A673 (cell line): ENCODE measurements around the gene NFXL1. TPM values are rescaled to one million over a fixed set of nuclear protein-coding genes. Genes with fewer than 3 reads are reported as not detected.

Source experiments
- BruUV-seq: library from RNA; stranded (reverse); fragments of 400-500 nt; replicated peaks from 2 replicates; lab custom pipeline; 2021; lab: Mats Ljungman, UMichigan
- CTCF ChIA-PET: fragments of 300-600 bp; sonication (Branson Sonifier 250); formaldehyde crosslinking; loops from one replicate; lab custom pipeline; 2022; ENCODE audit warnings: antibody characterized with exemption; lab: Charles Lee
- POLR2A ChIA-PET: fragments of 300-600 bp; sonication (Branson Sonifier 250); formaldehyde crosslinking; loops from one replicate; lab custom pipeline; 2022; ENCODE audit warnings: antibody characterized with exemption; ENCODE audit not compliant: low non-redundant PET; lab: Charles Lee
- DNase-seq: peaks from one replicate; pipeline ENCODE4 v3.0.0-alpha.2; 2015; ENCODE audit warnings: low spot score
- H3K27ac ChIP-seq: fragments of 200-600 bp; sonication (generic); 2 replicates; pipeline ENCODE4 v1.5.1; 2016; ENCODE audit warnings: mixed run types, low read depth, mild to moderate bottlenecking, mixed read lengths, antibody characterized with exemption, low read length; ENCODE audit not compliant: poor library complexity, severe bottlenecking
- H3K27me3 ChIP-seq: fragments of 200-600 bp; sonication (generic); replicated peaks from 2 replicates; pipeline ENCODE4 v1.6.1; 2017; ENCODE audit warnings: mixed run types, low read depth, mild to moderate bottlenecking, mixed read lengths, antibody characterized with exemption, low read length; ENCODE audit not compliant: insufficient read depth, poor library complexity
- H3K36me3 ChIP-seq: fragments of 200-600 bp; sonication (generic); 2 replicates; pipeline ENCODE4 v1.6.1; 2016; ENCODE audit warnings: mixed run types, mild to moderate bottlenecking, mixed read lengths, antibody characterized with exemption, low read length; ENCODE audit not compliant: insufficient read depth, poor library complexity, severe bottlenecking
- H3K4me1 ChIP-seq: fragments of 200-600 bp; sonication (generic); 2 replicates; pipeline ENCODE4 v1.6.1; 2017; ENCODE audit warnings: mixed run types, mild to moderate bottlenecking, mixed read lengths, antibody characterized with exemption, low read length; ENCODE audit not compliant: insufficient read depth, poor library complexity, severe bottlenecking
- H3K4me3 ChIP-seq: fragments of 200-600 bp; sonication (generic); 2 replicates; pipeline ENCODE4 v1.5.1; 2016; ENCODE audit warnings: low read depth, mixed run types, mild to moderate bottlenecking, mixed read lengths, low read length; ENCODE audit not compliant: poor library complexity, severe bottlenecking
- H3K9me3 ChIP-seq: fragments of 200-600 bp; sonication (generic); 2 replicates; pipeline ENCODE4 v1.6.1; 2016; ENCODE audit warnings: mixed run types, low read depth, mild to moderate bottlenecking, mixed read lengths, antibody characterized with exemption, low read length; ENCODE audit not compliant: poor library complexity, severe bottlenecking
- EZH2 ChIP-seq: fragments of 200-600 bp; sonication (generic); IDR thresholded peaks from 2 replicates; pipeline ENCODE4 v1.6.1; 2017; ENCODE audit warnings: borderline replicate concordance, low read depth, mild to moderate bottlenecking, mixed read lengths, antibody characterized with exemption, low read length; ENCODE audit not compliant: poor library complexity, severe bottlenecking
- intact Hi-C: fragments of 100-400 bp; cut with micrococcal nuclease; formaldehyde crosslinking; loops from one replicate; pipeline ENCODE4 v1.10.0; 2022; ENCODE audit not compliant: unreplicated experiment
- total RNA-seq: library from RNA; stranded (reverse); gene quantifications from 2 replicates; pipeline ENCODE4 v1.2.3, GENCODE V29; 2021
- TF ChIP-seq, protein P1 (sequence below): fragments of 300-800, 200-600 bp; sonication (generic); conservative IDR thresholded peaks from 2 replicates; pipeline ENCODE4 v1.5.1; 2017; ENCODE audit warnings: low read depth, mild to moderate bottlenecking, antibody characterized with exemption, low read length, moderate library complexity, mixed read lengths

NFXL1 gene
- total RNA-seq, 1 experiment from 2014 or later: 12.1 TPM

DNA sequence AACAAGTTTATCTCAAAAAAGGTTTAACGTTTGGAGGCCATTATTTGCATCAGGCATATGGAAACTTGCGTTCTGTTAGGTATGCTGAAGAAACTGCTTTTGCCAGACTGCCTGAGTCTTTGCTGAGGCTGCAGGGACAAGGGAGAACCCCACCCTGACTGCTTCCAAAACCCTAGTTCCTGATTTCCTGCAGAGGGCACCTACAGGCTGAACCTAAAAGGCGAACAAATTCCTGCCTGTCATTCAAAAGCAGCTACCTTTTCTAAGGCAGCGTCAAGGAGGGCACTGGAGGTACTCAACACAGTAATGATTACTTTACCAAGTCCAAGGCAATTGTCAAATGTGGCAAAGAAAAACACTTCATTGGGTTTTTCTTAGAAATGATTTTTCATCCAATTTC lies 75.9 kb downstream of the NFXL1 start:
- DNase-seq: no peak
- no peak overlapping the region for H3K4me3 ChIP-seq
- no TSS peak for BruUV-seq

DNA sequence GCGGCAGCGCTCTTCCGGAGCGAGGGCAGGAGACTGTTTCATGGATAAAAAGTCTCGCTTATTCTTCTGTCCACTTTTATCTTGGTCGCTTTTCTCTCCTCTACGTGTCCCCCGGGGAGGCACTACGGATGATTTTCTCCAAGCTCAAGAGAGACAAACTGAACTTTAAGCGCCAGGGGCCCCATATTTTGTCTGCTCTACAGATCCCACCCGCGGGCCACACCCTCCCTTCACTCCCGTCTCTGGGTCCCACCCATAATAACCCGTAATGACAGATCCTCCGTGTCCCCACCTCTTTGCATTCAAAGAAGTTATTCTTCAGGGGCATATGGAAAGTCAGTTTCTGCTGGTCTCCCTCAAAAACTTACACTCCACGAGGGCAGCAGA lies 76.5 kb downstream of the NFXL1 start, which contains the start of gene CORIN:
Gene CORIN (minus strand): TSS at position 160 of the 387 bp plus-strand sequence. CDS start 118 bp downstream, at position 42.
- DNase-seq: no peak
- H3K4me3 ChIP-seq: peak within 1 kb of the TSS; percentile 51
- no TSS peak for BruUV-seq
- CTCF ChIA-PET: interaction anchor here (2.2 kb wide), 1 partner anchor 133 kb away, joined by 28 read pairs; no protein-coding TSS in a partner anchor
- no peaks in the 10 kb centered on the region for H3K36me3 ChIP-seq
- POLR2A ChIA-PET: no interaction called here
- no peak for TF ChIP-seq EZH2
- TF ChIP-seq, protein P1, sequence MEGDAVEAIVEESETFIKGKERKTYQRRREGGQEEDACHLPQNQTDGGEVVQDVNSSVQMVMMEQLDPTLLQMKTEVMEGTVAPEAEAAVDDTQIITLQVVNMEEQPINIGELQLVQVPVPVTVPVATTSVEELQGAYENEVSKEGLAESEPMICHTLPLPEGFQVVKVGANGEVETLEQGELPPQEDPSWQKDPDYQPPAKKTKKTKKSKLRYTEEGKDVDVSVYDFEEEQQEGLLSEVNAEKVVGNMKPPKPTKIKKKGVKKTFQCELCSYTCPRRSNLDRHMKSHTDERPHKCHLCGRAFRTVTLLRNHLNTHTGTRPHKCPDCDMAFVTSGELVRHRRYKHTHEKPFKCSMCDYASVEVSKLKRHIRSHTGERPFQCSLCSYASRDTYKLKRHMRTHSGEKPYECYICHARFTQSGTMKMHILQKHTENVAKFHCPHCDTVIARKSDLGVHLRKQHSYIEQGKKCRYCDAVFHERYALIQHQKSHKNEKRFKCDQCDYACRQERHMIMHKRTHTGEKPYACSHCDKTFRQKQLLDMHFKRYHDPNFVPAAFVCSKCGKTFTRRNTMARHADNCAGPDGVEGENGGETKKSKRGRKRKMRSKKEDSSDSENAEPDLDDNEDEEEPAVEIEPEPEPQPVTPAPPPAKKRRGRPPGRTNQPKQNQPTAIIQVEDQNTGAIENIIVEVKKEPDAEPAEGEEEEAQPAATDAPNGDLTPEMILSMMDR: no peak
- H3K27me3 ChIP-seq: no peaks in the 10 kb centered on the region
- peaks cover 8% of the 10 kb centered on the region for H3K9me3 ChIP-seq
- H3K27ac ChIP-seq: no peak within 1 kb of the TSS
- intact Hi-C loops: loop anchor here (5.0 kb wide), 1 partner anchor 171 kb away; no protein-coding TSS in a partner anchor
- peaks cover 11% of the 10 kb centered on the region for H3K4me1 ChIP-seq

More for the DNA sequence above, 75.9 kb downstream of the NFXL1 start:
- no peaks in the 10 kb centered on the region for H3K27me3 ChIP-seq
- TF ChIP-seq, protein P1: no peak
- TF ChIP-seq EZH2: no peak
- intact Hi-C loops: loop anchor here (5.0 kb wide), 1 partner anchor 171 kb away; no protein-coding TSS in a partner anchor
- no peak overlapping the region for H3K27ac ChIP-seq
- ChIA-PET POLR2A (no interaction called here), CTCF (interaction anchor here (1.3 kb wide), 2 partner anchors 8 to 134 kb away, joined by 3 to 8 read pairs; no protein-coding TSS in a partner anchor)
- H3K36me3 ChIP-seq: no peaks in the 10 kb centered on the region
- H3K9me3 ChIP-seq: peaks cover 2% of the 10 kb centered on the region
- H3K4me1 ChIP-seq: peaks cover 11% of the 10 kb centered on the region

DNA sequence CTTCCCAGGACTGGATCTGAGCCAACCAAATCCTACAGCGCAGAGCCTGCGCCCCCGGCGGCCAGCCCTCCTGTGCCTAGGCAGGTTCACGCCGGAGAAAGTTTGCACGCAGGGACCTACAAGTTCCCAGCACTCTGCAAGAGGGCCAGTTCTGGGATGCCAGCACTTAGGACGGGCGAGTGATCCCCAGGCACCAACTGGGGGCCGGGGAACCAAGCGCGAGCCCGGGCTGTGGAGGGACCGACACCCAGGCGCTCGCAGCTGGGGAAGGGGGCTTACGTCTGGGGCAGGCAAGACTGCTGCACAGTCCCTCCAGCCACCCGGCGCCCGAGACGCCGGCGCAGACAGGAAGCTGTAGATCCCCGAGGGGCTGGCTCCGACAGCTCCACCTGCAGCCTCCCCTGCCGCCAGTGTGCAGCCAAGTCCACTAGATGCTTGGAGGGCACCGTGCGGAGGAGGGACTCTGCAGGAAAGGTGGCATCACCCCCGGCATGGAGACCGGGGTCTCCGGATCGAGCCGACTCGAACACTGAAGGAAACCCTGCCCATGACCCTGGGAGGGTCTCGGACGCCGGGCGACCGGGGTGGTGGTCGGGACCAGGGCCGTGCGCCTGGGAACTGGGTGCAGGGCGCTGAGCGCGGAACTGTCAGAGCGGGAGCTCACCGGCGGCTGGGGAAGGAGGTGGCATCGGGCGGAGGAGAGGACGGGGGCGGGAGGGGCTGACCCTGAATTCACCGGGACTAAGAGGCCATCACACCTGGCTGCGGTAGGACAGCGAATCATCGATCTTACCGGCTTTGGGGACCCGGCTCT lies 77.1 kb downstream of the NFXL1 start:
- no peaks in the 10 kb centered on the region for H3K36me3 ChIP-seq
- peaks cover 11% of the 10 kb centered on the region for H3K9me3 ChIP-seq
- DNase-seq: peak; percentile 36
- ChIA-PET POLR2A (no interaction called here), CTCF (interaction anchor here (0.7 to 2.2 kb wide), 10 partner anchors 77 to 265 kb away, joined by 3 to 28 read pairs (median 4); no protein-coding TSS in a partner anchor)
- peak overlapping the region; percentile 51 for H3K4me3 ChIP-seq
- no peaks in the 10 kb centered on the region for H3K27me3 ChIP-seq
- H3K4me1 ChIP-seq: peaks cover 11% of the 10 kb centered on the region
- H3K27ac ChIP-seq: no peak overlapping the region
- no peak for TF ChIP-seq EZH2
- TF ChIP-seq, protein P1: no peak
- intact Hi-C loops: loop anchor here (5.0 kb wide), 1 partner anchor 170 kb away; no protein-coding TSS in a partner anchor
- BruUV-seq: no TSS peak
